ENCODE data around the gene F10. TPM values are rescaled to one million over a fixed set of nuclear protein-coding genes. Genes with fewer than 3 reads are reported as not detected.

Gene F10
- total RNA-seq, 1 experiment from 2014 or later = not detected

DNA sequence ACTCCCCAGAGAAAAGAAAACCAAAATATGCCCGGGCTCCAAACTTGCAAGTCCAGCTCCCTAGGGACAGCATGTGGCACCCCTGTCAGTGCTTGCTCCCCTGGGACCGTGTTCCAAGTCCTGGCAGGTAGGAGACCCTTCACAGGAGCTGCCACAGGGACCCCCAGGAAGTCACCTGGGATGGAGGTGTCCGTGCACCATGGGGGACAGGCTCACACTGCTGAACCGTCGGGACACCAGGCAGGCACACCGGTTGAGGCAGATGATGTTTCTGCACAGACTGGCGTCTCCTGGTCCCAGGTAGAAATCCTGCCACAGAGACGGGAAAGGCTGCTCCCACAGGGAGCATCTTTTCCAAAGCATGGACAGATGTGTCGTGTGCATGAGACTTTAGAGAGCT, 24.2 kb downstream of the F10 start:
- no peaks in the 10 kb centered on the region for H3K4me1 ChIP-seq (ENCODE audit: insufficient read depth, low read length)
- DNase-seq (no peak), ATAC-seq (no peak)
- CTCF ChIA-PET = no interaction called here
- H3F3A ChIP-seq (ENCODE audit: low read length, unreplicated experiment) = no peaks in the 10 kb centered on the region
- H3K4me3 ChIP-seq (ENCODE audit: low read length) = no peak overlapping the region
- no peak for TF ChIP-seq EZH2 (IDR thresholded peaks at IDR 0.05; ENCODE audit: low read length, unreplicated experiment)
- TF ChIP-seq EZH2phosphoT487 (IDR thresholded peaks at IDR 0.05; ENCODE audit: borderline replicate concordance, low read length) = no peak
- TF ChIP-seq, protein P1, sequence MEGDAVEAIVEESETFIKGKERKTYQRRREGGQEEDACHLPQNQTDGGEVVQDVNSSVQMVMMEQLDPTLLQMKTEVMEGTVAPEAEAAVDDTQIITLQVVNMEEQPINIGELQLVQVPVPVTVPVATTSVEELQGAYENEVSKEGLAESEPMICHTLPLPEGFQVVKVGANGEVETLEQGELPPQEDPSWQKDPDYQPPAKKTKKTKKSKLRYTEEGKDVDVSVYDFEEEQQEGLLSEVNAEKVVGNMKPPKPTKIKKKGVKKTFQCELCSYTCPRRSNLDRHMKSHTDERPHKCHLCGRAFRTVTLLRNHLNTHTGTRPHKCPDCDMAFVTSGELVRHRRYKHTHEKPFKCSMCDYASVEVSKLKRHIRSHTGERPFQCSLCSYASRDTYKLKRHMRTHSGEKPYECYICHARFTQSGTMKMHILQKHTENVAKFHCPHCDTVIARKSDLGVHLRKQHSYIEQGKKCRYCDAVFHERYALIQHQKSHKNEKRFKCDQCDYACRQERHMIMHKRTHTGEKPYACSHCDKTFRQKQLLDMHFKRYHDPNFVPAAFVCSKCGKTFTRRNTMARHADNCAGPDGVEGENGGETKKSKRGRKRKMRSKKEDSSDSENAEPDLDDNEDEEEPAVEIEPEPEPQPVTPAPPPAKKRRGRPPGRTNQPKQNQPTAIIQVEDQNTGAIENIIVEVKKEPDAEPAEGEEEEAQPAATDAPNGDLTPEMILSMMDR (conservative IDR thresholded peaks at IDR 0.05; ENCODE audit: low read depth, low read length) = no peak
- H4K20me1 ChIP-seq (ENCODE audit: low read length) = no peaks in the 10 kb centered on the region
- H3K9ac ChIP-seq (ENCODE audit: low read length) = no peak overlapping the region
- intact Hi-C loops (cut with micrococcal nuclease) = no loop called here
- H3K27ac ChIP-seq (ENCODE audit: low read length) = no peak overlapping the region
- H2AFZ ChIP-seq (ENCODE audit: low read length) = no peak overlapping the region
- no peaks in the 10 kb centered on the region for H3K9me3 ChIP-seq (ENCODE audit: low read length)
- H3K4me2 ChIP-seq (ENCODE audit: low read length) = no peak overlapping the region
- POLR2A ChIA-PET (ENCODE audit: unreplicated experiment) = no interaction called here
- H3K36me3 ChIP-seq (ENCODE audit: low read depth, low read length) = no peaks in the 10 kb centered on the region
- BruUV-seq (replicated peaks) = no TSS peak
- H3K9me2 ChIP-seq (replicated peaks; ENCODE audit: low read length) = no peaks in the 10 kb centered on the region
- H3K27me3 ChIP-seq (ENCODE audit: low read length) = no peaks in the 10 kb centered on the region
- H3K79me2 ChIP-seq (ENCODE audit: low read length) = no peaks in the 10 kb centered on the region

DNA sequence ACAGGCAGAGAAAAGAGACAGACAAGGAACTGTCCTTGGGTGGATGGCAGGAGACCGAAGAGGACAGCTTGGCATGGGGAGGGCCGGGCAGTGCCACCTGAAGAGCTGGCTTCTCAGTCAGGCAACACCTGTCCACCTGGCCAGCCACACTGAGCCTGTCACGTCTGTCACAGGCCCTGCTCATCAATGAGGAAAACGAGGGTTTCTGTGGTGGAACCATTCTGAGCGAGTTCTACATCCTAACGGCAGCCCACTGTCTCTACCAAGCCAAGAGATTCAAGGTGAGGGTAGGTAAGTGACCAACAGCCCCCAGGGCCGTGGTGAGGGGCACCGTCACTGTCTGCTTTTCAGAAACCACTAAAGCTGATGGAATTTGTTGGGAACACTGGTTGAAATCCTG, 24.6 kb downstream of the F10 start:
- POLR2A ChIA-PET (ENCODE audit: unreplicated experiment) = no interaction called here

DNA sequence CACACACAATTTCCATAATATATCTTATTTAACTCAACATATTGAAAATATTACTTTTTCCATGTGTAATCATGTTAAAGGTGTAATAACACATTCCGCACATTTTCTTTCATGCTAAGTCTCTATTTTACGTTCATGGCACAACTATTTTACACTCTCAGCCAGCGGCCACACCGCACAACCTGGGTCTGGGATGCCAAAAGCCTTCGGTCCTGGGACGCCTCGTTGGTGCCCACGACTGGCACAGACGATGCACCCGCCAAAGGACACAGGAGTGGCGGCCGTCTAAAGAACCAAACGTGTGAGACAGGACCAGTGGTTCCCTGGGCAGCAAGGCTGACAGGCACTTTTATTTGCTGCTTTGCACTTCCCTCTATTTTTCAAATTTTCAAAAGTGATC, 25.8 kb downstream of the F10 start:
- no peaks in the 10 kb centered on the region for H3K9me2 ChIP-seq (replicated peaks; ENCODE audit: low read length)
- no peak for DNase-seq
- no peak overlapping the region for H3K4me3 ChIP-seq (ENCODE audit: low read length)
- no TSS peak for BruUV-seq (replicated peaks)
- ChIA-PET CTCF (no interaction called here), POLR2A (ENCODE audit: unreplicated experiment) (no interaction called here)
- H2AFZ ChIP-seq (ENCODE audit: low read length) = no peak overlapping the region
- intact Hi-C loops (cut with micrococcal nuclease) = no loop called here
- H4K20me1 ChIP-seq (ENCODE audit: low read length) = no peaks in the 10 kb centered on the region
- peaks cover 9% of the 10 kb centered on the region for H3K4me1 ChIP-seq (ENCODE audit: insufficient read depth, low read length)
- no peaks in the 10 kb centered on the region for H3K9me3 ChIP-seq (ENCODE audit: low read length)
- H3K79me2 ChIP-seq (ENCODE audit: low read length) = no peaks in the 10 kb centered on the region
- TF ChIP-seq EZH2phosphoT487 (IDR thresholded peaks at IDR 0.05; ENCODE audit: borderline replicate concordance, low read length) = no peak
- TF ChIP-seq EZH2 (IDR thresholded peaks at IDR 0.05; ENCODE audit: low read length, unreplicated experiment) = no peak
- TF ChIP-seq, protein P1 (conservative IDR thresholded peaks at IDR 0.05; ENCODE audit: low read depth, low read length) = no peak
- H3F3A ChIP-seq (ENCODE audit: low read length, unreplicated experiment) = no peaks in the 10 kb centered on the region
- ATAC-seq = no peak
- H3K9ac ChIP-seq (ENCODE audit: low read length) = no peak overlapping the region
- no peaks in the 10 kb centered on the region for H3K36me3 ChIP-seq (ENCODE audit: low read depth, low read length)
- H3K27me3 ChIP-seq (ENCODE audit: low read length) = no peaks in the 10 kb centered on the region
- no peak overlapping the region for H3K4me2 ChIP-seq (ENCODE audit: low read length)
- no peak overlapping the region for H3K27ac ChIP-seq (ENCODE audit: low read length)

More for the DNA sequence above, 24.6 kb downstream of the F10 start:
- H3K27ac ChIP-seq (ENCODE audit: low read length) = no peak overlapping the region
- no peaks in the 10 kb centered on the region for H3K9me3 ChIP-seq (ENCODE audit: low read length)
- H3K9me2 ChIP-seq (replicated peaks; ENCODE audit: low read length) = no peaks in the 10 kb centered on the region
- no peaks in the 10 kb centered on the region for H3K4me1 ChIP-seq (ENCODE audit: insufficient read depth, low read length)
- ATAC-seq (no peak), DNase-seq (no peak)
- intact Hi-C loops (cut with micrococcal nuclease) = no loop called here
- no peaks in the 10 kb centered on the region for H3K79me2 ChIP-seq (ENCODE audit: low read length)
- CTCF ChIA-PET = no interaction called here
- H3K27me3 ChIP-seq (ENCODE audit: low read length) = no peaks in the 10 kb centered on the region
- TF ChIP-seq, protein P1 (conservative IDR thresholded peaks at IDR 0.05; ENCODE audit: low read depth, low read length) = no peak
- TF ChIP-seq EZH2phosphoT487 (IDR thresholded peaks at IDR 0.05; ENCODE audit: borderline replicate concordance, low read length) (no peak), EZH2 (IDR thresholded peaks at IDR 0.05; ENCODE audit: low read length, unreplicated experiment) (no peak)
- no TSS peak for BruUV-seq (replicated peaks)
- H2AFZ ChIP-seq (ENCODE audit: low read length) = no peak overlapping the region
- no peak overlapping the region for H3K9ac ChIP-seq (ENCODE audit: low read length)
- no peak overlapping the region for H3K4me3 ChIP-seq (ENCODE audit: low read length)
- H3K4me2 ChIP-seq (ENCODE audit: low read length) = no peak overlapping the region
- no peaks in the 10 kb centered on the region for H4K20me1 ChIP-seq (ENCODE audit: low read length)
- no peaks in the 10 kb centered on the region for H3F3A ChIP-seq (ENCODE audit: low read length, unreplicated experiment)
- no peaks in the 10 kb centered on the region for H3K36me3 ChIP-seq (ENCODE audit: low read depth, low read length)

Measured in PC-3 (cell line).